A549 (cell line): ENCODE data around the gene IL1F10. TPM values are rescaled to one million over a fixed set of nuclear protein-coding genes. Genes with fewer than 3 reads are reported as not detected.

Experiments
- ATAC-seq, 2 experiments: fragments of 200-7000 bp in 1 of 2; fragments of >200 bp in 1 of 2; cut with Nextera tagmentation in 1 of 2; cut with Tn5 transposase in 1 of 2; 3 replicates each; pipeline versions ENCODE4 v1.8.0 to v1.9.1; 2018 to 2020; ENCODE audit warnings: mild to moderate bottlenecking in 1 of 2, moderate library complexity in 1 of 2
- CTCF ChIA-PET: fragments of 300-600 bp; sonication (Branson Sonifier 250); formaldehyde crosslinking; extraction: SDS; loops from one replicate; lab custom pipeline; 2021; ENCODE audit warnings: antibody characterized with exemption, inconsistent platforms; lab: Yijun Ruan, JAX
- POLR2A ChIA-PET: fragments of 350-600 bp; formaldehyde crosslinking; extraction: SDS; loops from one replicate; lab custom pipeline; 2021; ENCODE audit warnings: antibody characterized with exemption, inconsistent platforms; lab: Yijun Ruan, JAX
- DNase-seq, 2 experiments: peaks; one replicate each; pipeline versions ENCODE4 v3.0.0 to v3.0.0-alpha.2; 2011 to 2016; ENCODE audit warnings: low read depth in 1 of 2, low spot score in 1 of 2
- FAIRE-seq: peaks from 2 replicates; lab custom pipeline; 2011; peaks lifted over from hg19 to GRCh38; lab: Jason Lieb, UNC
- H3K27ac ChIP-seq, 2 experiments: fragments of >200 bp; sonication (Bioruptor Twin); formaldehyde crosslinking; 3 replicates each; pipeline ENCODE4 v1.5.1; 2016 to 2017
- H3K4me1 ChIP-seq: fragments of >200 bp; sonication (Bioruptor Twin); formaldehyde crosslinking; 3 replicates; pipeline ENCODE4 v1.6.1; 2016
- H3K4me2 ChIP-seq: fragments of >200 bp; sonication (Bioruptor Twin); formaldehyde crosslinking; 3 replicates; pipeline ENCODE4 v1.6.1; 2016
- H3K4me3 ChIP-seq: fragments of >200 bp; sonication (Bioruptor Twin); formaldehyde crosslinking; 3 replicates; pipeline ENCODE4 v1.5.1; 2016
- H3K9me3 ChIP-seq: fragments of >200 bp; sonication (Bioruptor Twin); formaldehyde crosslinking; 3 replicates; pipeline ENCODE4 v1.6.1; 2016
- ATOH8 ChIP-seq: fragments of 250-450 bp; sonication (Bioruptor Pico); IDR thresholded peaks from 2 replicates; pipeline ENCODE4 v1.5.0; 2020; ENCODE audit warnings: low read depth, mild to moderate bottlenecking, moderate library complexity
- BCL3 ChIP-seq: fragments of >200 bp; sonication (Bioruptor Twin); formaldehyde crosslinking; IDR thresholded peaks from 3 replicates; pipeline ENCODE4 v1.6.1; 2016
- E2F6 ChIP-seq: IDR thresholded peaks from 2 replicates; pipeline ENCODE4 v1.6.1; 2012; ENCODE audit warnings: low read depth, borderline replicate concordance
- EP300 ChIP-seq, 2 experiments: fragments of >200 bp; sonication (Bioruptor Twin); formaldehyde crosslinking; IDR thresholded peaks; 2 replicates in 1 of 2; 3 replicates in 1 of 2; pipeline ENCODE4 v1.6.1; 2016 to 2017
- FOSL2 ChIP-seq, 2 experiments: fragments of 450-650 bp in 1 of 2; fragments of >200 bp in 1 of 2; sonication (Bioruptor Twin) in 1 of 2; formaldehyde crosslinking; IDR thresholded peaks; 2 replicates each; pipeline versions ENCODE4 v1.5.0 to v1.6.1; 2016 to 2020; ENCODE audit warnings: mild to moderate bottlenecking in 1 of 2, moderate library complexity in 1 of 2
- FOXS1 ChIP-seq: fragments of 250-450 bp; sonication (Bioruptor Pico); IDR thresholded peaks from 2 replicates; pipeline ENCODE4 v1.5.0; 2020; ENCODE audit warnings: mild to moderate bottlenecking, moderate library complexity
- GATA3 ChIP-seq: IDR thresholded peaks from 2 replicates; pipeline ENCODE4 v1.6.1; 2012; ENCODE audit warnings: borderline replicate concordance
- HES2 ChIP-seq: fragments of >200 bp; sonication (Bioruptor Twin); formaldehyde crosslinking; IDR thresholded peaks from 2 replicates; pipeline ENCODE4 v1.6.1; 2016
- HMGXB4 ChIP-seq: fragments of 250-450 bp; sonication (Bioruptor Pico); IDR thresholded peaks from 2 replicates; pipeline ENCODE4 v1.5.0; 2021; ENCODE audit warnings: mild to moderate bottlenecking, moderate library complexity, borderline replicate concordance
- JUN ChIP-seq, 2 experiments: fragments of >200 bp; sonication (Bioruptor Twin); formaldehyde crosslinking; IDR thresholded peaks; 2 replicates in 1 of 2; 3 replicates in 1 of 2; pipeline ENCODE4 v1.6.1; 2016 to 2017
- JUNB ChIP-seq: fragments of >200 bp; sonication (Bioruptor Twin); formaldehyde crosslinking; IDR thresholded peaks from 2 replicates; pipeline ENCODE4 v1.6.1; 2016
- KDM1A ChIP-seq: fragments of 200-600 bp; sonication (generic); IDR thresholded peaks from 2 replicates; pipeline ENCODE4 v1.6.1; 2016; ENCODE audit warnings: low read depth, mild to moderate bottlenecking
- MYC ChIP-seq: IDR thresholded peaks from 2 replicates; pipeline ENCODE4 v1.6.1; 2012; ENCODE audit warnings: mild to moderate bottlenecking, inconsistent platforms, low read length, improper control_type of control experiment, borderline replicate concordance
- PBX3 ChIP-seq: IDR thresholded peaks from 2 replicates; pipeline ENCODE4 v1.6.1; 2012
- RAD21 ChIP-seq, 2 experiments: fragments of >200 bp in 1 of 2; sonication (Bioruptor Twin) in 1 of 2; formaldehyde crosslinking in 1 of 2; IDR thresholded peaks in 1 of 2; conservative IDR thresholded peaks in 1 of 2; 2 replicates in 1 of 2; 3 replicates in 1 of 2; pipeline ENCODE4 v1.6.1; 2012 to 2018; ENCODE audit warnings: inconsistent platforms in 1 of 2
- RARB ChIP-seq: fragments of 250-450 bp; sonication (Bioruptor Pico); IDR thresholded peaks from 2 replicates; pipeline ENCODE4 v1.8.0; 2021; ENCODE audit warnings: mild to moderate bottlenecking, moderate library complexity
- RCOR1 ChIP-seq: fragments of 150-350 bp; IDR thresholded peaks from 2 replicates; pipeline ENCODE4 v1.6.1; 2014; ENCODE audit warnings: antibody characterized with exemption, low read length, low read depth
- RFX5 ChIP-seq: fragments of 450-650 bp; IDR thresholded peaks from 2 replicates; pipeline ENCODE4 v1.7.1; 2014; ENCODE audit warnings: antibody characterized with exemption, mild to moderate bottlenecking, moderate library complexity
- RNF2 ChIP-seq: fragments of 200-600 bp; sonication (generic); IDR thresholded peaks from 2 replicates; pipeline ENCODE4 v1.6.1; 2016; ENCODE audit warnings: low read depth, mild to moderate bottlenecking, antibody characterized with exemption, moderate library complexity, borderline replicate concordance
- ZNF302 ChIP-seq: fragments of 250-450 bp; sonication (Bioruptor Pico); IDR thresholded peaks from 2 replicates; pipeline ENCODE4 v1.9.0; 2021; ENCODE audit warnings: inconsistent platforms, mild to moderate bottlenecking, moderate library complexity
- ZSCAN20 ChIP-seq: fragments of 250-450 bp; sonication (Bioruptor Pico); IDR thresholded peaks from 2 replicates; pipeline ENCODE4 v1.8.0; 2022; ENCODE audit warnings: mild to moderate bottlenecking, moderate library complexity
- WGBS: methylation state at CpG from one replicate; pipeline ENCODE4 v1.1.6; 2017; ENCODE audit errors: missing lambda C conversion rate; 5-methylcytosine and 5-hydroxymethylcytosine counted together
- polyA plus RNA-seq, 4 experiments: library from polyadenylated mRNA; depleted of rRNA in 3 of 4; stranded (reverse); fragments of >200 nt; fragmentation: RNase III in 1 of 4; extraction: RNeasy Plus Mini Kit Qiagen cat#74134 plus additional on column Dnase treatment in 1 of 4; gene quantifications; 2 replicates in 3 of 4; 3 replicates in 1 of 4; pipeline ENCODE4 v1.2.3, GENCODE V29; 2011 to 2017

Gene IL1F10
- polyA plus RNA-seq, 2 of the 4 experiments (the other 2 are of a cell fraction) = not detected

- Histone ChIP-seq H3K4me1 (no peaks in the 10 kb centered on the region), H3K4me3 (no peak overlapping the region), H3K9me3 (no peaks in the 10 kb centered on the region), H3K27ac (no peak overlapping the region)
- DNase-seq = no peak
- CTCF ChIA-PET = interaction anchor here (0.7 to 1.4 kb wide), 2 partner anchors 23 to 100 kb away, joined by 3 to 6 read pairs; no protein-coding TSS in a partner anchor
- POLR2A ChIA-PET = no interaction called here
- no peak for FAIRE-seq
- 59% methylated on average over 9 of the region's 9 CpGs for WGBS
- TF ChIP-seq RFX5 = no peak
- no peak for TF ChIP-seq BCL3
- no peak for TF ChIP-seq RARB
- no peak for TF ChIP-seq JUNB
- no peak for TF ChIP-seq GATA3
- TF ChIP-seq JUN (IDR thresholded peaks at IDR 0.05) = no peak
- no peak for TF ChIP-seq HMGXB4 (CRISPR knock-in tag)
- TF ChIP-seq ATOH8 (CRISPR knock-in tag) = no peak
- TF ChIP-seq RAD21 (conservative IDR thresholded peaks at IDR 0.05 in 1 of 2, IDR thresholded peaks at IDR 0.05 in 1 of 2) = no peak
- TF ChIP-seq FOXS1 = no peak
- TF ChIP-seq E2F6 = no peak
- no peak for TF ChIP-seq HES2
- TF ChIP-seq RCOR1 = no peak
- TF ChIP-seq KDM1A = no peak
- TF ChIP-seq MYC = no peak
- TF ChIP-seq RNF2 = no peak
- TF ChIP-seq, all 56 proteins: peak for 0
- no peak overlapping the region for H3K4me2 ChIP-seq
- ATAC-seq = no peak
Measured at GRCh38 chr2:113036763-113037162, 31.0 kb upstream of the IL1F10 start.

GRCh38 chr2:113038291-113038690 is 29.5 kb upstream of the IL1F10 start:
- ChIA-PET CTCF (no interaction called here), POLR2A (no interaction called here)
- TF ChIP-seq HES2 = no peak
- no peak for TF ChIP-seq ZNF302
- no peak for TF ChIP-seq EP300 (IDR thresholded peaks at IDR 0.05)
- no peak for TF ChIP-seq FOSL2 (IDR thresholded peaks at IDR 0.05)
- TF ChIP-seq FOSL2 (CRISPR knock-in tag; IDR thresholded peaks at IDR 0.05) = no peak
- no peak for TF ChIP-seq ZSCAN20 (CRISPR knock-in tag)
- no peak for TF ChIP-seq PBX3
- no peak overlapping the region for H3K4me2 ChIP-seq
- no peaks in the 10 kb centered on the region for H3K9me3 ChIP-seq
- FAIRE-seq (no peak), ATAC-seq (no peak), DNase-seq (no peak)
- 69% methylated on average over 3 of the region's 3 CpGs for WGBS
- H3K4me1 ChIP-seq = no peaks in the 10 kb centered on the region
- no peak overlapping the region for H3K4me3 ChIP-seq
- no peak overlapping the region for H3K27ac ChIP-seq
